SH-SY5Y (cell line): Measurements from ENCODE around the gene KRTCAP3.

Source experiments
- GATA2 ChIP-seq: IDR thresholded peaks from 2 replicates; pipeline ENCODE4 v1.6.1; 2011; ENCODE audit warnings: mild to moderate bottlenecking, low read depth, low read length
- GATA3 ChIP-seq: IDR thresholded peaks from 2 replicates; pipeline ENCODE4 v1.6.1; 2011; ENCODE audit warnings: low read depth, mild to moderate bottlenecking, low read length, moderate library complexity

- no peak for TF ChIP-seq GATA3
- TF ChIP-seq GATA2 = no peak
Measured at GRCh38 chr2:27445155-27445554, 3.0 kb downstream of the KRTCAP3 start.
